K562 (cell line): ENCODE data around the gene NPR1.

Source experiments
- CREB1 ChIP-seq, 2 experiments: sonication (generic) in 1 of 2; formaldehyde crosslinking in 1 of 2; IDR thresholded peaks; 2 replicates each; pipeline versions ENCODE4 v1.6.1 to v1.8.0; 2012 to 2022; ENCODE audit warnings: inconsistent platforms in 1 of 2, mild to moderate bottlenecking in 1 of 2, missing genetic modification reagents in 1 of 2, moderate library complexity in 1 of 2
- RAD21 ChIP-seq, 2 experiments: fragments of 250-450 bp in 1 of 2; fragments of 450-650 bp in 1 of 2; sonication (Bioruptor Pico) in 1 of 2; formaldehyde crosslinking in 1 of 2; IDR thresholded peaks in 1 of 2; conservative IDR thresholded peaks in 1 of 2; 2 replicates each; pipeline versions ENCODE4 v1.4.0 to v1.8.0; 2020 to 2022; ENCODE audit warnings: mild to moderate bottlenecking in 2 of 2, moderate library complexity in 1 of 2

GRCh38 chr1:153652805-153653500 is 25.5 kb upstream of the NPR1 start:
- no peak for TF ChIP-seq RAD21 (CRISPR knock-in tag; conservative IDR thresholded peaks at IDR 0.05 in 1 of 2, IDR thresholded peaks at IDR 0.05 in 1 of 2)
- no peak for TF ChIP-seq CREB1 (IDR thresholded peaks at IDR 0.05)
- no peak for TF ChIP-seq CREB1 (CRISPR knock-in tag; IDR thresholded peaks at IDR 0.05)
